GM06990 (cell line): ENCODE data around the gene EYS.

Source experiments
- DNase-seq: peaks from one replicate; pipeline ENCODE4 v3.0.0-alpha.2; 2011; ENCODE audit not compliant: insufficient read length; ENCODE audit errors: extremely low read depth
- H3K27me3 ChIP-seq: replicated peaks from 2 replicates; pipeline ENCODE4 v1.6.0; 2011; ENCODE audit warnings: low read length; ENCODE audit not compliant: control insufficient read depth, insufficient read depth
- H3K36me3 ChIP-seq: 2 replicates; pipeline ENCODE4 v1.5.1; 2011; ENCODE audit warnings: low read length; ENCODE audit not compliant: control insufficient read depth, insufficient read depth
- H3K4me3 ChIP-seq: replicated peaks from 2 replicates; pipeline ENCODE4 v1.5.1; 2011; ENCODE audit warnings: low read depth, mild to moderate bottlenecking, control low read depth, low read length
- CTCF ChIP-seq: IDR thresholded peaks from 2 replicates; pipeline ENCODE4 v1.5.1; 2011; ENCODE audit warnings: low read length, control low read depth, mild to moderate bottlenecking, inconsistent platforms; ENCODE audit not compliant: insufficient read depth, poor library complexity, severe bottlenecking

Gene EYS

GRCh38 chr6:65199121-65199520 lies 507.9 kb downstream of the EYS start:
- no peak for TF ChIP-seq CTCF
- Histone ChIP-seq H3K27me3 (no peaks in the 10 kb centered on the region), H3K36me3 (no peaks in the 10 kb centered on the region), H3K4me3 (no peak overlapping the region)
- DNase-seq = no peak

GRCh38 chr6:65191471-65191870 lies 515.6 kb downstream of the EYS start:
- TF ChIP-seq CTCF = no peak
- no peaks in the 10 kb centered on the region for H3K27me3 ChIP-seq
- no peaks in the 10 kb centered on the region for H3K36me3 ChIP-seq
- no peak overlapping the region for H3K4me3 ChIP-seq
- no peak for DNase-seq

- H3K36me3 ChIP-seq = no peaks in the 10 kb centered on the region
- no peak for TF ChIP-seq CTCF
- no peaks in the 10 kb centered on the region for H3K27me3 ChIP-seq
- no peak for DNase-seq
- H3K4me3 ChIP-seq = no peak overlapping the region
Observed at GRCh38 chr6:65189236-65189881, 517.7 kb downstream of the EYS start.

- no peak for TF ChIP-seq CTCF
Observed at GRCh38 chr6:65186826-65187225, 520.2 kb downstream of the EYS start.

GRCh38 chr6:65182681-65183080 lies 524.3 kb downstream of the EYS start:
- DNase-seq = no peak
- H3K4me3 ChIP-seq = no peak overlapping the region
- no peaks in the 10 kb centered on the region for H3K36me3 ChIP-seq
- no peaks in the 10 kb centered on the region for H3K27me3 ChIP-seq
- no peak for TF ChIP-seq CTCF

More at GRCh38 chr6:65186826-65187225, 520.2 kb downstream of the EYS start:
- Histone ChIP-seq H3K27me3 (no peaks in the 10 kb centered on the region), H3K36me3 (no peaks in the 10 kb centered on the region), H3K4me3 (no peak overlapping the region)
- no peak for DNase-seq

- Histone ChIP-seq H3K4me3 (no peak overlapping the region), H3K36me3 (no peaks in the 10 kb centered on the region), H3K27me3 (no peaks in the 10 kb centered on the region)
- no peak for DNase-seq
- no peak for TF ChIP-seq CTCF
Observed at GRCh38 chr6:65170273-65170672, 536.8 kb downstream of the EYS start.
